ENCODE data around the gene NEDD9.

The NEDD9 gene

GRCh38 chr6:11136809-11137208 is 95.7 kb downstream of the NEDD9 start:
- TF ChIP-seq ZFP41 (tag by site-specific recombination; IDR thresholded peaks at IDR 0.05; ENCODE audit: borderline replicate concordance) = no peak
- no peak for TF ChIP-seq ZNF747 (tag by site-specific recombination; IDR thresholded peaks at IDR 0.05)
- TF ChIP-seq, protein P1, sequence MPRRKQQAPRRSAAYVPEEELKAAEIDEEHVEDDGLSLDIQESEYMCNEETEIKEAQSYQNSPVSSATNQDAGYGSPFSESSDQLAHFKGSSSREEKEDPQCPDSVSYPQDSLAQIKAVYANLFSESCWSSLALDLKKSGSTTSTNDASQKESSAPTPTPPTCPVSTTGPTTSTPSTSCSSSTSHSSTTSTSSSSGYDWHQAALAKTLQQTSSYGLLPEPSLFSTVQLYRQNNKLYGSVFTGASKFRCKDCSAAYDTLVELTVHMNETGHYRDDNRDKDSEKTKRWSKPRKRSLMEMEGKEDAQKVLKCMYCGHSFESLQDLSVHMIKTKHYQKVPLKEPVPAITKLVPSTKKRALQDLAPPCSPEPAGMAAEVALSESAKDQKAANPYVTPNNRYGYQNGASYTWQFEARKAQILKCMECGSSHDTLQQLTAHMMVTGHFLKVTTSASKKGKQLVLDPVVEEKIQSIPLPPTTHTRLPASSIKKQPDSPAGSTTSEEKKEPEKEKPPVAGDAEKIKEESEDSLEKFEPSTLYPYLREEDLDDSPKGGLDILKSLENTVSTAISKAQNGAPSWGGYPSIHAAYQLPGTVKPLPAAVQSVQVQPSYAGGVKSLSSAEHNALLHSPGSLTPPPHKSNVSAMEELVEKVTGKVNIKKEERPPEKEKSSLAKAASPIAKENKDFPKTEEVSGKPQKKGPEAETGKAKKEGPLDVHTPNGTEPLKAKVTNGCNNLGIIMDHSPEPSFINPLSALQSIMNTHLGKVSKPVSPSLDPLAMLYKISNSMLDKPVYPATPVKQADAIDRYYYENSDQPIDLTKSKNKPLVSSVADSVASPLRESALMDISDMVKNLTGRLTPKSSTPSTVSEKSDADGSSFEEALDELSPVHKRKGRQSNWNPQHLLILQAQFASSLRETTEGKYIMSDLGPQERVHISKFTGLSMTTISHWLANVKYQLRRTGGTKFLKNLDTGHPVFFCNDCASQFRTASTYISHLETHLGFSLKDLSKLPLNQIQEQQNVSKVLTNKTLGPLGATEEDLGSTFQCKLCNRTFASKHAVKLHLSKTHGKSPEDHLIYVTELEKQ (tag by site-specific recombination; IDR thresholded peaks at IDR 0.05; ENCODE audit: borderline replicate concordance) = no peak
- TF ChIP-seq ZNF112 (tag by site-specific recombination; IDR thresholded peaks at IDR 0.05) = no peak
- no peak for TF ChIP-seq ZNF530 (tag by site-specific recombination; IDR thresholded peaks at IDR 0.05; ENCODE audit: low read depth)
- no peak for TF ChIP-seq WT1 (tag by site-specific recombination; IDR thresholded peaks at IDR 0.05)
- no peak for TF ChIP-seq ZNF354C (tag by site-specific recombination; IDR thresholded peaks at IDR 0.05; ENCODE audit: borderline replicate concordance, low read depth)
- TF ChIP-seq ZNF837 (tag by site-specific recombination; IDR thresholded peaks at IDR 0.05) = no peak
- no peak for TF ChIP-seq GLIS1 (tag by site-specific recombination; IDR thresholded peaks at IDR 0.05)
- no peak for TF ChIP-seq ZNF624 (tag by site-specific recombination; IDR thresholded peaks at IDR 0.05)
- TF ChIP-seq ZNF302 (tag by site-specific recombination; IDR thresholded peaks at IDR 0.05; ENCODE audit: low read depth) = no peak
- TF ChIP-seq OSR2 (tag by site-specific recombination; IDR thresholded peaks at IDR 0.05) = no peak
- TF ChIP-seq IKZF3 (tag by site-specific recombination; IDR thresholded peaks at IDR 0.05) = no peak
- no peak for TF ChIP-seq OVOL3 (tag by site-specific recombination; IDR thresholded peaks at IDR 0.05)
- TF ChIP-seq YY2 (tag by site-specific recombination; IDR thresholded peaks at IDR 0.05) = no peak
- TF ChIP-seq, protein P2, sequence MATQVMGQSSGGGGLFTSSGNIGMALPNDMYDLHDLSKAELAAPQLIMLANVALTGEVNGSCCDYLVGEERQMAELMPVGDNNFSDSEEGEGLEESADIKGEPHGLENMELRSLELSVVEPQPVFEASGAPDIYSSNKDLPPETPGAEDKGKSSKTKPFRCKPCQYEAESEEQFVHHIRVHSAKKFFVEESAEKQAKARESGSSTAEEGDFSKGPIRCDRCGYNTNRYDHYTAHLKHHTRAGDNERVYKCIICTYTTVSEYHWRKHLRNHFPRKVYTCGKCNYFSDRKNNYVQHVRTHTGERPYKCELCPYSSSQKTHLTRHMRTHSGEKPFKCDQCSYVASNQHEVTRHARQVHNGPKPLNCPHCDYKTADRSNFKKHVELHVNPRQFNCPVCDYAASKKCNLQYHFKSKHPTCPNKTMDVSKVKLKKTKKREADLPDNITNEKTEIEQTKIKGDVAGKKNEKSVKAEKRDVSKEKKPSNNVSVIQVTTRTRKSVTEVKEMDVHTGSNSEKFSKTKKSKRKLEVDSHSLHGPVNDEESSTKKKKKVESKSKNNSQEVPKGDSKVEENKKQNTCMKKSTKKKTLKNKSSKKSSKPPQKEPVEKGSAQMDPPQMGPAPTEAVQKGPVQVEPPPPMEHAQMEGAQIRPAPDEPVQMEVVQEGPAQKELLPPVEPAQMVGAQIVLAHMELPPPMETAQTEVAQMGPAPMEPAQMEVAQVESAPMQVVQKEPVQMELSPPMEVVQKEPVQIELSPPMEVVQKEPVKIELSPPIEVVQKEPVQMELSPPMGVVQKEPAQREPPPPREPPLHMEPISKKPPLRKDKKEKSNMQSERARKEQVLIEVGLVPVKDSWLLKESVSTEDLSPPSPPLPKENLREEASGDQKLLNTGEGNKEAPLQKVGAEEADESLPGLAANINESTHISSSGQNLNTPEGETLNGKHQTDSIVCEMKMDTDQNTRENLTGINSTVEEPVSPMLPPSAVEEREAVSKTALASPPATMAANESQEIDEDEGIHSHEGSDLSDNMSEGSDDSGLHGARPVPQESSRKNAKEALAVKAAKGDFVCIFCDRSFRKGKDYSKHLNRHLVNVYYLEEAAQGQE (tag by site-specific recombination; IDR thresholded peaks at IDR 0.05) = no peak
- no peaks in the 10 kb centered on the region for H3K4me1 ChIP-seq (ENCODE audit: control insufficient read depth, insufficient read depth, low read length)
- H3K9me3 ChIP-seq (ENCODE audit: control insufficient read depth, insufficient read depth, low read depth, low read length) = no peaks in the 10 kb centered on the region
- H3K36me3 ChIP-seq (ENCODE audit: control insufficient read depth in 2 of 2, insufficient read depth in 1 of 2, low read length in 2 of 2) = peaks cover 6 to 18% of the 10 kb centered on the region in 2 experiments; a peak in 1 of 3 replicates
- no peak overlapping the region for H3K4me3 ChIP-seq (ENCODE audit: low read depth, low read length)
- CTCF ChIA-PET = interaction anchor here (0.6 to 2.6 kb wide), 7 partner anchors 18 to 359 kb away, joined by 3 to 24 read pairs (median 4); no protein-coding TSS in a partner anchor
- POLR2A ChIA-PET = interaction anchor here (0.6 to 0.7 kb wide), 2 partner anchors 30 to 345 kb away, joined by 3 read pairs; no protein-coding TSS in a partner anchor
- H3K27ac ChIP-seq (ENCODE audit: extremely low read depth, low read depth, low read length) = no peak overlapping the region
